ENCODE results near the gene INSYN1. TPM values are rescaled to one million over a fixed set of nuclear protein-coding genes. Genes with fewer than 3 reads are reported as not detected.

The INSYN1 gene
- total RNA-seq, 4 donors from 2014 or later: 0.95 to 3.7 (median 3.1) TPM

GRCh38 chr15:73771385-73772045 lies 18.4 kb upstream of the INSYN1 start:
- ATAC-seq (ENCODE audit: low FRiP score) (no peak), DNase-seq (ENCODE audit: low spot score) (no peak)
- TF ChIP-seq, protein P1, sequence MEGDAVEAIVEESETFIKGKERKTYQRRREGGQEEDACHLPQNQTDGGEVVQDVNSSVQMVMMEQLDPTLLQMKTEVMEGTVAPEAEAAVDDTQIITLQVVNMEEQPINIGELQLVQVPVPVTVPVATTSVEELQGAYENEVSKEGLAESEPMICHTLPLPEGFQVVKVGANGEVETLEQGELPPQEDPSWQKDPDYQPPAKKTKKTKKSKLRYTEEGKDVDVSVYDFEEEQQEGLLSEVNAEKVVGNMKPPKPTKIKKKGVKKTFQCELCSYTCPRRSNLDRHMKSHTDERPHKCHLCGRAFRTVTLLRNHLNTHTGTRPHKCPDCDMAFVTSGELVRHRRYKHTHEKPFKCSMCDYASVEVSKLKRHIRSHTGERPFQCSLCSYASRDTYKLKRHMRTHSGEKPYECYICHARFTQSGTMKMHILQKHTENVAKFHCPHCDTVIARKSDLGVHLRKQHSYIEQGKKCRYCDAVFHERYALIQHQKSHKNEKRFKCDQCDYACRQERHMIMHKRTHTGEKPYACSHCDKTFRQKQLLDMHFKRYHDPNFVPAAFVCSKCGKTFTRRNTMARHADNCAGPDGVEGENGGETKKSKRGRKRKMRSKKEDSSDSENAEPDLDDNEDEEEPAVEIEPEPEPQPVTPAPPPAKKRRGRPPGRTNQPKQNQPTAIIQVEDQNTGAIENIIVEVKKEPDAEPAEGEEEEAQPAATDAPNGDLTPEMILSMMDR (IDR thresholded peaks at IDR 0.05): no peak

- ATAC-seq (ENCODE audit: low FRiP score) (no peak), DNase-seq (ENCODE audit: low spot score) (no peak)
- TF ChIP-seq, protein P1 (IDR thresholded peaks at IDR 0.05): no peak
Observed at GRCh38 chr15:73770050-73770449, 16.9 kb upstream of the INSYN1 start.

GRCh38 chr15:73767806-73768501 lies 14.8 kb upstream of the INSYN1 start:
- no peak for ATAC-seq (ENCODE audit: low FRiP score)
- no peak for DNase-seq (ENCODE audit: low spot score)
- TF ChIP-seq, protein P1 (IDR thresholded peaks at IDR 0.05): no peak

DNA sequence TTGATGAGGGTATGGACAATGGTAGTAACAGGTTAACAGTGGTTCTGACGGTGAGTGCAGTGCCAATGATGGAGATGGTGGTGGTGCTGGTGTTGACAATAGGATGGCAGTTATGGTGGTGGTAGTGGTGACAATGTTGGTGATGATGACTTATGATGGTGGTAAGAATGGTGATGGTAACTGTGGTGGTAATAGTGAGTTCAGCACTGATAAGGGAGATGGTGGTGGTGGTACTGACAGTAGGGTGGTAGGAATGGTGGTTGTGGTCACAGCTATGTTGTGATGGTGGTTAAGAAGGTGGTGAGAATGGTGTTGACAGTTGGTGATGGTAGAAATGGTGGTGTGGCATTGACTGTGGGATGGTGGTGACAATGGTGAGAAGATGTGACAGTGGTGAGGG lies 13.4 kb upstream of the INSYN1 start:
- TF ChIP-seq, protein P1 (IDR thresholded peaks at IDR 0.05): no peak
- DNase-seq (ENCODE audit: low spot score): no peak
- no peak for ATAC-seq (ENCODE audit: low FRiP score)

- DNase-seq (ENCODE audit: low spot score) (no peak), ATAC-seq (ENCODE audit: low FRiP score) (no peak)
- TF ChIP-seq, protein P1 (IDR thresholded peaks at IDR 0.05): no peak
Observed at GRCh38 chr15:73765778-73766177, 12.6 kb upstream of the INSYN1 start.

DNA sequence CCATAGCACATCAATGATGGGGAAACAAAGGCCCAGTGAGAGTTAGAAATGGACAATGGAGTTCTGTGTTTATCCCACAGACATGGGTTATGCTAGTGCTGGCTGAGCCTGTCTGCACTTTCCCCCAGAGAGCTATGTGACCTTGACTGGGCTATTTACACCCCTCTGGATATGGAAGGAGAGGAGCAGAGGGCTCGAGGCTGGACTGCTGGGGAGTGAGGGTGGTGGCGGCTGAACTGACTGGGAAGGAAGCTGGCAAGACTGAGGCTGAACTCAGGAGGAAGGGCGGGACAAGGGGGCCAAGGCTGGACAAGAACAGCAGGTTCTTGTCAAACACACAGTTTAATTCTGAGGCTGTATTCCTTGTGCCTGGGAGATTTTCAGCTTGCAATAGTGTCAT lies 10.8 kb upstream of the INSYN1 start:
- ATAC-seq (ENCODE audit: low FRiP score): no peak
- no peak for DNase-seq (ENCODE audit: low spot score)
- TF ChIP-seq, protein P1 (IDR thresholded peaks at IDR 0.05): no peak

Data from omental fat pad (tissue), 4 donors.